Testis (tissue), 3 donors: ENCODE data around the gene HOXB4. TPM values are rescaled to one million over a fixed set of nuclear protein-coding genes. Genes with fewer than 3 reads are reported as not detected.
A peak's percentile ranks its signal among the peaks of the same experiment; 100 is the strongest.

ENCODE experiments used
- DNase-seq: peaks from one replicate; pipeline ENCODE4 v3.0.0-alpha.2; 2019
- H3K27ac ChIP-seq, 2 donors: fragments of 200-600 bp; sonication (generic); one replicate each; pipeline ENCODE4 v1.5.1; 2019
- H3K27me3 ChIP-seq: fragments of 200-600 bp; sonication (generic); one replicate; pipeline ENCODE4 v1.5.1; 2019
- H3K36me3 ChIP-seq: fragments of 200-600 bp; sonication (generic); one replicate; pipeline ENCODE4 v1.5.1; 2017; ENCODE audit warnings: low read depth; ENCODE audit errors: missing control alignments
- H3K4me1 ChIP-seq: fragments of 200-600 bp; sonication (generic); one replicate; pipeline ENCODE4 v1.5.1; 2019
- H3K4me3 ChIP-seq, 2 donors: fragments of 200-600 bp; sonication (generic); one replicate each; pipeline ENCODE4 v1.5.1; 2017 to 2019
- H3K9me3 ChIP-seq: fragments of 200-600 bp; sonication (generic); one replicate; pipeline ENCODE4 v1.5.1; 2017
- CTCF ChIP-seq, 3 experiments: fragments of 450-650 bp in 2 of 3; fragments of 200-600 bp in 1 of 3; sonication (generic) in 1 of 3; IDR thresholded peaks; one replicate each; pipeline ENCODE4 v1.5.1; 2016 to 2019; ENCODE audit warnings: antibody characterized with exemption in 3 of 3, mild to moderate bottlenecking in 2 of 3, moderate library complexity in 1 of 3
- POLR2A ChIP-seq: fragments of 450-650 bp; IDR thresholded peaks from one replicate; pipeline ENCODE4 v1.6.1; 2017; ENCODE audit warnings: antibody characterized with exemption, mild to moderate bottlenecking, moderate library complexity
- WGBS, 2 donors: methylation state at CpG; one replicate each; pipeline ENCODE4 v1.1.5; 2018; 5-methylcytosine and 5-hydroxymethylcytosine counted together
- intact Hi-C: fragments of 100-400 bp; cut with DNase I; formaldehyde crosslinking; loops from one replicate; pipeline ENCODE4 v1.15.1; 2023; ENCODE audit warnings: low total_unique reads
- polyA plus RNA-seq: library from polyadenylated mRNA; stranded (reverse); fragments of 350-450 nt; fragmentation: Illumina TruSeq; extraction: RNeasy Lipid Tissue Mini Kit (QIAGEN cat#74804); gene quantifications from one replicate; pipeline ENCODE4 v1.2.3, GENCODE V29; 2014; ENCODE audit warnings: low read depth, low replicate concordance; ENCODE audit not compliant: insufficient read depth
- total RNA-seq, 2 donors: library from RNA; depleted of rRNA; stranded (reverse); fragments of >200 nt; gene quantifications; one replicate each; pipeline ENCODE4 v1.2.3, GENCODE V29; 2016

HOXB4 gene
- total and polyA plus RNA-seq, 3 donors from 2014 or later = 1.6 to 1.8 (median 1.6) TPM

GRCh38 chr17:48597528-48597777, 19.3 kb upstream of the HOXB4 start:
- WGBS, 2 donors = 1 to 3% methylated on average over 14 of the region's 16 CpGs
- Histone ChIP-seq H3K4me3 (peak overlapping the region; percentile 37 to 38), H3K27ac (no peak overlapping the region), H3K36me3 (no peaks in the 10 kb centered on the region), H3K27me3 (no peaks in the 10 kb centered on the region), H3K9me3 (no peaks in the 10 kb centered on the region), H3K4me1 (peaks cover 4% of the 10 kb centered on the region)
- intact Hi-C loops = loop anchor here (10.0 kb wide), 1 partner anchor 103 kb away; no protein-coding TSS in a partner anchor
- no peak for DNase-seq
- no peak for TF ChIP-seq POLR2A
- no peak for TF ChIP-seq CTCF (IDR thresholded peaks at IDR 0.05)

- H3K36me3 ChIP-seq = no peaks in the 10 kb centered on the region
- no peaks in the 10 kb centered on the region for H3K27me3 ChIP-seq
- H3K4me1 ChIP-seq = no peaks in the 10 kb centered on the region
- TF ChIP-seq POLR2A (no peak), CTCF (IDR thresholded peaks at IDR 0.05) (no peak)
- intact Hi-C loops = loop anchor here (10.0 kb wide), 1 partner anchor 102 kb away; no protein-coding TSS in a partner anchor
- H3K27ac ChIP-seq = no peak overlapping the region
- H3K9me3 ChIP-seq = no peaks in the 10 kb centered on the region
- peak overlapping the region; percentile 37 to 38 for H3K4me3 ChIP-seq
- WGBS, 2 donors = 12 to 16% methylated on average over 23 to 25 of the region's 26 CpGs
- no peak for DNase-seq
Measured at GRCh38 chr17:48596735-48597527, 18.8 kb upstream of the HOXB4 start.

- intact Hi-C loops = loop anchor here (10.0 kb wide), 1 partner anchor 101 kb away; no protein-coding TSS in a partner anchor
- no peaks in the 10 kb centered on the region for H3K9me3 ChIP-seq
- DNase-seq = no peak
- no peaks in the 10 kb centered on the region for H3K4me1 ChIP-seq
- H3K27me3 ChIP-seq = no peaks in the 10 kb centered on the region
- 9 to 15% methylated on average over 39 to 54 of the region's 54 CpGs for WGBS, 2 donors
- peak overlapping the region in 1 of 2 donors; percentile 12 for H3K4me3 ChIP-seq
- TF ChIP-seq POLR2A = no peak
- TF ChIP-seq CTCF (IDR thresholded peaks at IDR 0.05) = no peak
- H3K27ac ChIP-seq = no peak overlapping the region
- no peaks in the 10 kb centered on the region for H3K36me3 ChIP-seq
Measured at GRCh38 chr17:48596000-48596734, 18.0 kb upstream of the HOXB4 start.

GRCh38 chr17:48595278-48595999, 17.3 kb upstream of the HOXB4 start:
- Histone ChIP-seq H3K4me1 (no peaks in the 10 kb centered on the region), H3K36me3 (no peaks in the 10 kb centered on the region), H3K27me3 (no peaks in the 10 kb centered on the region), H3K9me3 (no peaks in the 10 kb centered on the region), H3K27ac (no peak overlapping the region), H3K4me3 (no peak overlapping the region)
- 34 to 48% methylated on average over 24 to 25 of the region's 25 CpGs for WGBS, 2 donors
- TF ChIP-seq CTCF (IDR thresholded peaks at IDR 0.05) (no peak), POLR2A (no peak)
- intact Hi-C loops = loop anchor here (10.0 kb wide), 1 partner anchor 101 kb away; no protein-coding TSS in a partner anchor
- no peak for DNase-seq
